Ectodermal cell (in vitro differentiated cells): ENCODE measurements around the gene UEVLD.

ENCODE experiments used
- H3K27ac ChIP-seq: 2 replicates; pipeline ENCODE4 v1.7.0; 2013; ENCODE audit warnings: mild to moderate bottlenecking, low read depth, low read length; ENCODE audit not compliant: insufficient read depth, poor library complexity, severe bottlenecking
- H3K27me3 ChIP-seq: 2 replicates; pipeline ENCODE4 v1.7.0; 2013; ENCODE audit warnings: mild to moderate bottlenecking, low read length; ENCODE audit not compliant: insufficient read depth, control insufficient read depth, poor library complexity, severe bottlenecking
- H3K36me3 ChIP-seq: one replicate; pipeline ENCODE4 v1.7.0; 2013; ENCODE audit warnings: low read length; ENCODE audit not compliant: control insufficient read depth, insufficient read depth
- H3K4me1 ChIP-seq: one replicate; pipeline ENCODE4 v1.7.0; 2013; ENCODE audit warnings: low read length; ENCODE audit not compliant: control insufficient read depth, insufficient read depth
- H3K4me3 ChIP-seq: 2 replicates; pipeline ENCODE4 v1.7.0; 2013; ENCODE audit warnings: low read depth, low read length, control low read depth; ENCODE audit not compliant: insufficient read depth
- H3K9me3 ChIP-seq: 2 replicates; pipeline ENCODE4 v1.7.0; 2013; ENCODE audit warnings: mild to moderate bottlenecking, low read length, moderate library complexity; ENCODE audit not compliant: control insufficient read depth
- WGBS, 2 experiments: methylation state at CpG; one replicate each; pipeline ENCODE4 v1.1.7; 2013; ENCODE audit warnings: missing lambda C conversion rate in 2 of 2; 5-methylcytosine and 5-hydroxymethylcytosine counted together

UEVLD gene

DNA sequence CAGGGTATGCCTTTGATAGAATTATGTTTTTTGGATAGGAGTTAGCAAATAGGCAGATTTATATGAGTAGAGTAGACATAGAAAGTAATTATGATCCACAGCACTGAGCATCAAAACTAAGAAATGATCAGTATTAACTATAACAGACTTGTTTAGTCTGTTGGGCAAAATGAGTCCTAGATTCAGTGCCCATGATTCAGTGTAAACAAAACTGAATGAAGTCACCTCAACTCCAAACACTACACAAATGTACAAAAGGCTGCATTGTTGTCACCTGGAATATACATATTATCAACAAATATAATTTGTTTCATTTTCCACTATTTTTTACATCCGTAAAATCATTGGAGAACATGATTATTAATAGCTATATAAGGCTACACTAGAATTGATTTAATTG lies 6.7 kb downstream of the UEVLD start:
- no peaks in the 10 kb centered on the region for H3K27me3 ChIP-seq
- 100% methylated on average over 1 of the region's 1 CpG; no CpG with 5 or more reads in 1 of the 2 experiments for WGBS, 2 experiments
- no peaks in the 10 kb centered on the region for H3K4me1 ChIP-seq

DNA sequence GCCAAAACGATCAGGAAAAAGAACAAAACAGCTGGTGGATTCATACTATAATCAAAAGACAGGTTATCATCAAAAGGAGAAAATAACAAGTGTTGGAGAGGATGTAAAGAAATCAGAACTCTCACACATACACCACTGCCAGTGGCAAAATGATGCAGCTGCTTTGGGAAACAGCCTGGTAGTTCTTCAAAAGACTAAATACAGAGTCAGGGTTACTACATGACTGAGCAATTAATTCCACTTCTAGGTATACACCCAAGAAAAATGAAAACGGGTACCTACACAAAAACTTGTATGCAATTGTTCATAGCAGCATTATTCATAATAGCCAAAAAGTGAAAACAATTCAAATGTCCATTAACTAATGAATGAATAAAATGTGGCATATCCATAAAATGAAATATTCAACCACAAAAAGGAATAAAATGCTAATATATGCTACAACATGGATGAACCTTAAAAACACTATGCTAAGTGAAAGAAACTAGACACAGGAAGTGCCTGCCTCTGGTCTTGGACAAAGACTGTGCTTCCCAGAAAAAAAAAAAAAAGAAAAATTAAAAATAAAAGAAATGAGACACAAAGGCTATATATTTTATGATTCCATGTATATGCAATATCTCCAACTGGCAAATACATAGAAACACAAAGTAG lies 8.3 kb downstream of the UEVLD start:
- H3K36me3 ChIP-seq: no peaks in the 10 kb centered on the region
- H3K4me3 ChIP-seq: no peak overlapping the region
- H3K9me3 ChIP-seq: no peaks in the 10 kb centered on the region
- no peaks in the 10 kb centered on the region for H3K4me1 ChIP-seq
- no peak overlapping the region for H3K27ac ChIP-seq
- 73 to 94% methylated on average over 1 to 2 of the region's 2 CpGs for WGBS, 2 experiments
- H3K27me3 ChIP-seq: no peaks in the 10 kb centered on the region

More for the DNA sequence above, 6.7 kb downstream of the UEVLD start:
- no peaks in the 10 kb centered on the region for H3K9me3 ChIP-seq
- no peaks in the 10 kb centered on the region for H3K36me3 ChIP-seq
- H3K4me3 ChIP-seq: no peak overlapping the region
- H3K27ac ChIP-seq: no peak overlapping the region

DNA sequence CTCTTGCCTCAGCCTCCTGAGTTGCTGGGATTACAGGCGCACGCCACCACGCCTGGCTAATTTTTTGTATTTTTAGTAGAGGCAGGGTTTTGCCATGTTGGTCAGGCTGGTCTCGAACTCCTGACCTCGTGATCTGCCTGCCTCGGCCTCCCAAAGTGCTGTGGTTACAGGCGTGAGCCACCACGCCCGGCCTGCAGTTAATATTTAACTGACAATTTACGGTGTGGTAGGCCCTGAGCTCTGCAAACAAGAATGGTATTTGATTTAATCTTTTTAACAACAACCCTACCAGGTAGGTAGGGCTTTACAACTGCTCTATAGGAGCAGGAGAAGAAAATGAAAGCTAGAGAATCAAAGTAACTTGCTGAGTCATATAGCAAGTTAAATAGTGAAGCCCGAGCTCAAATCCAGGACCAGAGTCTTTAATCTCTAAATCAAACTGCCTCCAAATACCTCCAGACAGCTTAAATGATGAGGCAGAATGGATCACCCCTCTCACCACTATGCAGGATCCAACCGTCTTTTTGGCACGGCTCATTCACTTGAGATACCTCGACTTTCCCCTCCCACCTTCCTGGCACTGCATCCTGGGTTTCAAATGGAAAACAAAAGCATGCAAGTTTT lies 9.4 kb downstream of the UEVLD start:
- no peaks in the 10 kb centered on the region for H3K36me3 ChIP-seq
- no peaks in the 10 kb centered on the region for H3K27me3 ChIP-seq
- no peaks in the 10 kb centered on the region for H3K9me3 ChIP-seq
- WGBS, 2 experiments: 92 to 95% methylated on average over 14 of the region's 14 CpGs
- no peak overlapping the region for H3K27ac ChIP-seq
- no peaks in the 10 kb centered on the region for H3K4me1 ChIP-seq
- H3K4me3 ChIP-seq: no peak overlapping the region

DNA sequence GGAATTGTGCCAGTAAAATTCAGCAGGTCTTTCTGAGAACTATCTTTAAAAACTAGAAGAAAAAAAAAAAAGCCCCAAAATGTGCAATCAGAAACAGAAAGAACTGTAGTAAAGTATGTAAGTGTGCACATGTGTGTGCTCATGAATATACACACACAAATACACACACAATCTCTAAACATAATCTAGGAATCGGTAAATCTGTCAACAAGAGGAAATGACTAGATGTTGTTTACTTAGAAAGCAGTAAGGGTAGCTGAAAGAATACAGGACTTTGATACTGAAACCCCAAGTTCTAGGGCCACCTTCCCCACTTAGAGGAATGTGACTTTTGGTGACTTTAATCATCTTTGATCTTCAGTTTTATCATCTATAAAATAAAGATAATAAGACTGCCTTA lies 13.2 kb downstream of the UEVLD start:
- Histone ChIP-seq H3K4me1 (no peaks in the 10 kb centered on the region), H3K27me3 (no peaks in the 10 kb centered on the region), H3K36me3 (no peaks in the 10 kb centered on the region), H3K9me3 (no peaks in the 10 kb centered on the region), H3K4me3 (no peak overlapping the region), H3K27ac (no peak overlapping the region)
- WGBS, 2 experiments: 100% methylated on average over 1 of the region's 1 CpG; no CpG with 5 or more reads in 1 of the 2 experiments

DNA sequence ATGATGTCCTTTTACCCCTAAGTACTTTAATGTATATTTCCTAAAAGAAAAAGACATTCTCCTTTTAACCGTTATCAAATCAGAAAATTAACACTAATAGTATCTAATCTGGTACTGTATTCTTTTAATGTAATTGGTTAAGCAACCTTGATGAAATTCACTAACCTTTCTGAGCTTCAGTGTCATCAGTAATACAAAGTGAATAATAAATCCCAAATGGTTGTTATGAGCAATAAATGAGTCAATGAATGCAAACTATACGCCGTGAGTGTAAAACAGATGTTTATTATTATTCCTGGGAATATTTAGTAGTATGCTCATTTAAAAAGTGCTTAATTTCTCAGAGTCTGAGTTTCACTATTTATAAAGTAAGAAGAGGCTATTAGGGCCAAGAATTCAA lies 21.5 kb downstream of the UEVLD start:
- 94 to 100% methylated on average over 2 of the region's 3 CpGs for WGBS, 2 experiments
- Histone ChIP-seq H3K9me3 (no peaks in the 10 kb centered on the region), H3K36me3 (peaks cover 5% of the 10 kb centered on the region), H3K27ac (no peak overlapping the region), H3K4me1 (no peaks in the 10 kb centered on the region), H3K4me3 (no peak overlapping the region), H3K27me3 (no peaks in the 10 kb centered on the region)

DNA sequence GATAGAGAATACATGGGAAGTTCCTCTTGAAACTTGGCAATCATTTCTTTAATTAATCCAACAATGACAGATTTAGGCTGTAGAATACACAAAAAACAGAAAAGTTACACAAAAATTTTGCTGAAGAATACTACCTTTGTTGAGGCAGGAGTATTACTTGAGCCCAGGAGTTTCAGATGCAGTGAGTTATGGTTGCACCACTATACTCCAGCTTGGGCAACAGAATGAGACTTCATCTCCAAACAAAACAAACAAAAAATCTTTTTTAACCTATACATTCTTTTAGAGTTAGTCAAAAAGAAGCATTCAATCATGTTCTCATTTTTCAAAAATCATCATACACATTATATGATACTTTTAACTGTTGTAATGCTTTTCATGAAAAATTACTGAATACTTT lies 22.1 kb downstream of the UEVLD start:
- Histone ChIP-seq H3K27ac (no peak overlapping the region), H3K4me1 (no peaks in the 10 kb centered on the region), H3K27me3 (no peaks in the 10 kb centered on the region), H3K36me3 (peaks cover 5% of the 10 kb centered on the region), H3K4me3 (no peak overlapping the region), H3K9me3 (no peaks in the 10 kb centered on the region)

DNA sequence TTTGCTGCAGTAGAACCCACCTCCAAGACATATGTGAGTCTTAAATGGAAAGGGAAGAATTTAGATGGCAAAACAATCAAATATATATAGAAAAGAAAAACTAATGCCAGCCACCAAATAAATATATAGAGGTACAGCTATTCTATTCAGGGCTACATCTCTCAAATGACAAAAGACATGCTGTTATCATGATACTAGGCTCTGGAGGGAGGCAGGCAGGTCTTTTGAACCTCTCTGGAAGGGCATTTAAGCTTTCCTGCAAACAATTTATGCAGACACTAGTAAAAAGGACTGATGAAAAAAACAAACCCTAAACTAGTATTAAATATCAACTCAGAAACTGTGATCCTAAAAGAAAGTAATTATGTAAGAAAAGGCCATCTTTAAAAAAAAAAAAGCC lies 24.4 kb downstream of the UEVLD start:
- Histone ChIP-seq H3K9me3 (no peaks in the 10 kb centered on the region), H3K27me3 (no peaks in the 10 kb centered on the region), H3K4me1 (no peaks in the 10 kb centered on the region), H3K4me3 (no peak overlapping the region), H3K27ac (no peak overlapping the region), H3K36me3 (no peaks in the 10 kb centered on the region)

DNA sequence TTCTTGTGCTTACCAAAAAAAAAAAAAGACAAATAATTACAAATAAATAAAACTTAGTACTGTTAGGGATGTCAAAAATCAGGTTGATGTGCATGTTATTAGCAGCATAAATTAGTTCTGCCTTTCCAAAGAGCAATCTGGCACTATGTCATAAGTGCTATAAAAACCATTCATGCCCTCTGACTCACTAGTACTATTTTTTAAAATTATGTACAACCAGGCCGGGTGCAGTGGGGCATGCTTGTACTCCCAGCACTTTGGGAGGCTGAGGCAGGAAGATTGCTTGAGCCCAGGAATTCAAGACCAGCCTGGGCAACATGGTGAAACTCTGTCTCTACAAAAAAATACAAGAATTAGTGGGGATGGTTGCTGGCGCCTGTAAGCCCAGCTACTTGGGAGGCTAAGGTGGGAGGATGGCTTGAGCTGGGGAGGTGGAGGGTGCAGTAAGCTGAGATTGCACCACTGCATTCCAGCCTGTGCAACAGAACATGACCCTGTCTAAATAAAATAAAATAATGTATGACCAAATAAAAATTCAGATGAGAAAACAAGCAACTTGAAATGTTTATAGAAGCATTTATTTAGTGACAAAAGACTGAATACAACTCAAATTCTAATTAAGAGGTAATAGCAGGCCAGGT lies 25.3 kb downstream of the UEVLD start:
- Histone ChIP-seq H3K27me3 (no peaks in the 10 kb centered on the region), H3K36me3 (no peaks in the 10 kb centered on the region), H3K4me1 (no peaks in the 10 kb centered on the region), H3K27ac (no peak overlapping the region), H3K9me3 (no peaks in the 10 kb centered on the region), H3K4me3 (no peak overlapping the region)
- WGBS, 2 experiments: 91 to 95% methylated on average over 2 of the region's 2 CpGs

DNA sequence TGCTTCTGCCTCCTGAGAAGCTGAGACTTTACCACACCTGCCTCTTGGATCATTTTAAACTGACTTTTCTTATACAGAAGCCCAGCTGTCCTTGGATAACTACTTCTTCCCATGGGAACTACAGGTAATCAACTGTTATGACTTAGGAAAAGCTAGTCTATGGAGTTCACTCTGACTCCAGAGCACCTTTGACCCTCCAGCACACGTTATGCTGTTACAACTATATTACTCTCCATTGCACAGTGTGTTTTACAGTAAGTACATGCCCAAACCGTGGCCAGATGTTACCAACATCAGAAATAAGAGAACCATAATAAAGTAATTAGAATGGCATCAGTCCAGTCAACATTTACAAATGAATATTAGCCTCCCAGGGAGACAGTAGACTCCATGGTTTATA lies 40.5 kb downstream of the UEVLD start:
- WGBS, 2 experiments: 80 to 85% methylated on average over 1 to 2 of the region's 2 CpGs
- Histone ChIP-seq H3K27me3 (no peaks in the 10 kb centered on the region), H3K9me3 (no peaks in the 10 kb centered on the region), H3K4me1 (no peaks in the 10 kb centered on the region), H3K36me3 (no peaks in the 10 kb centered on the region), H3K27ac (no peak overlapping the region), H3K4me3 (no peak overlapping the region)

DNA sequence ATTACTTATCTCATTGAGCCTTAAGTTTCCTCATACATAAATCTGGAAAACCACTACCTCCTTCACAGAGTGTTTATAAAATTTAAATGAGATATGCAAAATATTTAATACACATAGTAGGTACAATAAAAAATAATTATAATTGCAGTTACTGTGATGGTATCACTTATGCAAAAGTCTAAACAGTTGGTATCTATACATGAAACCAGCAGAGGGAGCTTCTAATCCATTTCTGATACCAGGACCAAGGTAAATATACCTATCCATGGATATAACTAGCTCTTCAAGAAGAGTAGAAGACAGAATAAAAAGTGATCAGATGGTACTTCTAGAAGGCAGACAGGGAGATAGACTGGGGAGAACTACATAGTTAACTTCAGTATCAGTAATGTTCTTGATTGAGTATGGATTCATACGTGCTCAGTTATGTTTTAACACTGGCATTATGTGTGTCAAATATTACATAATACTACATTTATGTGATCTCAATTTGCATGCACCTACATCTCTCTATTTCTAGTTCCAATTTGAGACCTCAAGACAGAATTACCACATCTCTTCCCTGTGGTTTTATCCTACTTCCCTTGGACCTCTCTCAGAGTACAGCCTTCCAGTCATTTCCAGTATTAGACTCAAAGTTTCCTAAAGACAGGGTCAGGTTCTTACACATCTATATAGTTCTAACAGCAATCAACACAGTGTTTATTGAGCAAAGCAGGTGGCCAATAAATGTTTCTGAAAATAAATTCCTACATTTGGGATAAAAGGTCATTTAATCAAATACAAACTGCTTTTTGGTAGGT lies 48.1 kb downstream of the UEVLD start:
- no peaks in the 10 kb centered on the region for H3K27me3 ChIP-seq
- no peak overlapping the region for H3K27ac ChIP-seq
- H3K9me3 ChIP-seq: no peaks in the 10 kb centered on the region
- no peaks in the 10 kb centered on the region for H3K36me3 ChIP-seq
- no peaks in the 10 kb centered on the region for H3K4me1 ChIP-seq
- WGBS, 2 experiments: no CpG with 5 or more reads among the region's 1 CpG
- no peak overlapping the region for H3K4me3 ChIP-seq
